ENCODE measurements around the gene KIAA0753.

The KIAA0753 gene

DNA sequence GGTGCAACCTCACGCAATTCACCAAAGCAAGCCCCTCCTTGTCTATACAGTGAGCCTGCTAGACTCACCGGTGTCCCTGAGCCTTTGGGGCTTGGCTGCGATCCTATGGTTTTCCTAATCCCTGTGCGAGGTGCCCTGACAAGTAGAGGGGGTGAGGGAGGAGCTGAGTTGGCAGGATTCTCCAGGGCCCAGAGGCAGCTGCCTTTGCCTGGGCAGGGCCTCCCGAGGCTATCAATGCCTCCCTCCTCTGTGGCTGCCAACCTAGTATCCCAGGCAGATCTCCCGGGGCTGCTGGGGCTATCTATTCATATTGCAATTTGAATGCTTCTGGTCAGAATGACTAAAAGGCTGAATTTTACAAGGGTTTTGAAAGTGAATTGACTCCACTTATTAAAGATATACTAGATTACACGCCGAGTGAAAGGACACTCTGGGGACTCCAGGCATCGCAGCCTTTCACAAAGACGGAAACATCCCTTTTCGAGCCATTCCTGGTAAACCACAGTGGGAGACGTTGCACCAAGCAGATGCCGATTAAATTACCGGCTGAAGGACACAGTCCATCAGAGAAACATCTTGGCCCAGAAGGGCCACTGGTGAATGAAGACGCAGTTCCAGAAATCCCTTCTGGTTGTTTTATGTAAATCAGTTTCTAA is 72.9 kb downstream of the KIAA0753 start:
- TF ChIP-seq EP300 (IDR thresholded peaks at IDR 0.05; ENCODE audit: borderline replicate concordance) (no peak), TEAD4 (IDR thresholded peaks at IDR 0.05) (no peak), YY1 (IDR thresholded peaks at IDR 0.05; ENCODE audit: low read depth) (no peak), FOXM1 (IDR thresholded peaks at IDR 0.05; ENCODE audit: borderline replicate concordance, low read depth) (no peak), TCF12 (IDR thresholded peaks at IDR 0.05; ENCODE audit: low read depth) (no peak), TAF1 (IDR thresholded peaks at IDR 0.05; ENCODE audit: low read depth) (no peak), RAD21 (IDR thresholded peaks at IDR 0.05; ENCODE audit: low read depth) (no peak), CEBPB (IDR thresholded peaks at IDR 0.05) (no peak), EGR1 (IDR thresholded peaks at IDR 0.05) (no peak), CREB1 (IDR thresholded peaks at IDR 0.05; ENCODE audit: low read depth) (no peak), NFIC (IDR thresholded peaks at IDR 0.05) (no peak), ZBTB7A (IDR thresholded peaks at IDR 0.05; ENCODE audit: low read depth) (no peak)
- TF ChIP-seq, protein P1, sequence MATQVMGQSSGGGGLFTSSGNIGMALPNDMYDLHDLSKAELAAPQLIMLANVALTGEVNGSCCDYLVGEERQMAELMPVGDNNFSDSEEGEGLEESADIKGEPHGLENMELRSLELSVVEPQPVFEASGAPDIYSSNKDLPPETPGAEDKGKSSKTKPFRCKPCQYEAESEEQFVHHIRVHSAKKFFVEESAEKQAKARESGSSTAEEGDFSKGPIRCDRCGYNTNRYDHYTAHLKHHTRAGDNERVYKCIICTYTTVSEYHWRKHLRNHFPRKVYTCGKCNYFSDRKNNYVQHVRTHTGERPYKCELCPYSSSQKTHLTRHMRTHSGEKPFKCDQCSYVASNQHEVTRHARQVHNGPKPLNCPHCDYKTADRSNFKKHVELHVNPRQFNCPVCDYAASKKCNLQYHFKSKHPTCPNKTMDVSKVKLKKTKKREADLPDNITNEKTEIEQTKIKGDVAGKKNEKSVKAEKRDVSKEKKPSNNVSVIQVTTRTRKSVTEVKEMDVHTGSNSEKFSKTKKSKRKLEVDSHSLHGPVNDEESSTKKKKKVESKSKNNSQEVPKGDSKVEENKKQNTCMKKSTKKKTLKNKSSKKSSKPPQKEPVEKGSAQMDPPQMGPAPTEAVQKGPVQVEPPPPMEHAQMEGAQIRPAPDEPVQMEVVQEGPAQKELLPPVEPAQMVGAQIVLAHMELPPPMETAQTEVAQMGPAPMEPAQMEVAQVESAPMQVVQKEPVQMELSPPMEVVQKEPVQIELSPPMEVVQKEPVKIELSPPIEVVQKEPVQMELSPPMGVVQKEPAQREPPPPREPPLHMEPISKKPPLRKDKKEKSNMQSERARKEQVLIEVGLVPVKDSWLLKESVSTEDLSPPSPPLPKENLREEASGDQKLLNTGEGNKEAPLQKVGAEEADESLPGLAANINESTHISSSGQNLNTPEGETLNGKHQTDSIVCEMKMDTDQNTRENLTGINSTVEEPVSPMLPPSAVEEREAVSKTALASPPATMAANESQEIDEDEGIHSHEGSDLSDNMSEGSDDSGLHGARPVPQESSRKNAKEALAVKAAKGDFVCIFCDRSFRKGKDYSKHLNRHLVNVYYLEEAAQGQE (IDR thresholded peaks at IDR 0.05; ENCODE audit: low read depth), result no peak
- TF ChIP-seq, protein P2, sequence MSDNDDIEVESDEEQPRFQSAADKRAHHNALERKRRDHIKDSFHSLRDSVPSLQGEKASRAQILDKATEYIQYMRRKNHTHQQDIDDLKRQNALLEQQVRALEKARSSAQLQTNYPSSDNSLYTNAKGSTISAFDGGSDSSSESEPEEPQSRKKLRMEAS (IDR thresholded peaks at IDR 0.05), result no peak
- TF ChIP-seq, protein P3, sequence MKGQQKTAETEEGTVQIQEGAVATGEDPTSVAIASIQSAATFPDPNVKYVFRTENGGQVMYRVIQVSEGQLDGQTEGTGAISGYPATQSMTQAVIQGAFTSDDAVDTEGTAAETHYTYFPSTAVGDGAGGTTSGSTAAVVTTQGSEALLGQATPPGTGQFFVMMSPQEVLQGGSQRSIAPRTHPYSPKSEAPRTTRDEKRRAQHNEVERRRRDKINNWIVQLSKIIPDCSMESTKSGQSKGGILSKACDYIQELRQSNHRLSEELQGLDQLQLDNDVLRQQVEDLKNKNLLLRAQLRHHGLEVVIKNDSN (IDR thresholded peaks at IDR 0.05), result no peak

DNA sequence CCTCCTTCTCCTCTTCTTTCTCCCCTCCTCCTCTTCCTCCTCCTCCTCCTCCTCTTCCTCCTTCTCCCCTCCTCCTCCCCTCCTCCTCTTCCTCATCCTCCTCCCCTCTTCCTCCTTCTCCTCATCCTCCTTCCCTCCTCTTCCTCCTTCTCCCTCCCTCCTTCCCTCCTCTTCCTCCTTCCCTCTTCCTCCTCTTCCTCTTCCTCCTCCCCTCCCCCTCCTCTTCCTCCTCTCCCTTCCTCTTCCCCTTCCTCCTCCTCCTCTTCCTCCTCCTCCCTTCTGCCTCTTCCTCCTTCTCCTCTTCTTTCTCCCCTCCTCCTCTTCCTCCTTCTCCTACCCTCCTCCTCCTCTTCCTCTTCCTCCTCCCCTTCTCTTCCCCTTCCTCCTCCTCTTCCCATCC is 79.1 kb downstream of the KIAA0753 start:
- TF ChIP-seq TEAD4 (IDR thresholded peaks at IDR 0.05), result no peak
- TF ChIP-seq, protein P1 (IDR thresholded peaks at IDR 0.05; ENCODE audit: low read depth), result no peak
- no peak for TF ChIP-seq YY1 (IDR thresholded peaks at IDR 0.05; ENCODE audit: low read depth)
- TF ChIP-seq, protein P2 (IDR thresholded peaks at IDR 0.05), result no peak
- no peak for TF ChIP-seq TCF12 (IDR thresholded peaks at IDR 0.05; ENCODE audit: low read depth)
- no peak for TF ChIP-seq EP300 (IDR thresholded peaks at IDR 0.05; ENCODE audit: borderline replicate concordance)
- no peak for TF ChIP-seq FOXM1 (IDR thresholded peaks at IDR 0.05; ENCODE audit: borderline replicate concordance, low read depth)
- no peak for TF ChIP-seq CREB1 (IDR thresholded peaks at IDR 0.05; ENCODE audit: low read depth)
- TF ChIP-seq NFIC (IDR thresholded peaks at IDR 0.05), result no peak
- TF ChIP-seq EGR1 (IDR thresholded peaks at IDR 0.05), result no peak
- no peak for TF ChIP-seq TAF1 (IDR thresholded peaks at IDR 0.05; ENCODE audit: low read depth)
- no peak for TF ChIP-seq ZBTB7A (IDR thresholded peaks at IDR 0.05; ENCODE audit: low read depth)
- no peak for TF ChIP-seq CEBPB (IDR thresholded peaks at IDR 0.05)
- TF ChIP-seq, protein P3 (IDR thresholded peaks at IDR 0.05), result no peak
- TF ChIP-seq RAD21 (IDR thresholded peaks at IDR 0.05; ENCODE audit: low read depth), result no peak

DNA sequence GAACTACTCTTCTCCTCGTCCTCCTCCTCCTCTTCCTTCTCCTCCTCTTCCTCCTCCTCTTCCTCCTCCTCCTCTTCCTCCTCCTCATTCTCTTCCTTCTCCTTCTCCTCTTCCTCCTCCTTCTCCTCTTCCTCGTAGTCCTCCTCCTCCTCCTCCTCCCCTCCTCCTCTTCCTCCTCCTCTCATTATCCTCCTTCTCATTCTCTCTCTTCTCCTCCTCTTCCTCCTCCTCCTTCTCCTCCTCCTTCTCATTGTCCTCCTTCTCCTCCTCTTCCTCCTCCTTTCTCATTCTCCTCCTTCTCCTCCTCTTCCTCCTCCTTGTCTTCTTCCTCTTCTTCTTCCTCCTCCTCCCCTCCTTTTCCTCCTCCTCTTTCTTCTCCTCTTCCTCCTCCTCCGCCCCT is 80.0 kb downstream of the KIAA0753 start:
- TF ChIP-seq CEBPB (IDR thresholded peaks at IDR 0.05) (no peak), EP300 (IDR thresholded peaks at IDR 0.05; ENCODE audit: borderline replicate concordance) (no peak), TCF12 (IDR thresholded peaks at IDR 0.05; ENCODE audit: low read depth) (no peak), ZBTB7A (IDR thresholded peaks at IDR 0.05; ENCODE audit: low read depth) (no peak), NFIC (IDR thresholded peaks at IDR 0.05) (no peak), EGR1 (IDR thresholded peaks at IDR 0.05) (no peak), RAD21 (IDR thresholded peaks at IDR 0.05; ENCODE audit: low read depth) (no peak)
- TF ChIP-seq, protein P2 (IDR thresholded peaks at IDR 0.05), result no peak

DNA sequence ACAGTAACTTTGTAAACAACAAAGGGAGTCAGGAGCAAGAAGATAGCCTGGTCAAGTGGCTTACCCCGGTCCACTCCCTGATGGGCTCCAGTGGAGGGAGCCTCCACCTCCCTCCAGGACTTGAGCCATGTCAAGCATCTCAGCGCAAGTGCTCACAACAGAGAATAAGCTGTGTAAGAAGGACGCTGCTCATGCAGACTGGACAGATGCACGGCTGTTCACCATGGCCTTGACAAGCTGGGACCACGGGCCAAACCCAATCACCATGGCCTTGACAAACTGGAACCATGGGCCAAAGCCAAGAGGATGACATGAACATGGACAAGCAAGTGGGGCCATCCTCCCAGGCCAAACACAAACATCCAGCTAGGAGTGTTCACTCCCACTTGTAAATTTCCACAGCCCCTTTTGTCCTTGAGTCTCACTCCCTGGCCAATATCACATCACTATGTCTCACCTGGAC is 80.7 kb downstream of the KIAA0753 start:
- TF ChIP-seq CEBPB (IDR thresholded peaks at IDR 0.05), result no peak
- TF ChIP-seq, protein P3 (IDR thresholded peaks at IDR 0.05), result no peak
- TF ChIP-seq ZBTB7A (IDR thresholded peaks at IDR 0.05; ENCODE audit: low read depth), result no peak
- no peak for TF ChIP-seq TCF12 (IDR thresholded peaks at IDR 0.05; ENCODE audit: low read depth)
- no peak for TF ChIP-seq NFIC (IDR thresholded peaks at IDR 0.05)
- TF ChIP-seq EGR1 (IDR thresholded peaks at IDR 0.05), result no peak
- no peak for TF ChIP-seq CREB1 (IDR thresholded peaks at IDR 0.05; ENCODE audit: low read depth)
- TF ChIP-seq EP300 (IDR thresholded peaks at IDR 0.05; ENCODE audit: borderline replicate concordance), result no peak
- TF ChIP-seq, protein P1 (IDR thresholded peaks at IDR 0.05; ENCODE audit: low read depth), result no peak
- TF ChIP-seq RAD21 (IDR thresholded peaks at IDR 0.05; ENCODE audit: low read depth), result no peak
